ENCODE results near the gene DNM3.

DNM3 gene

DNA sequence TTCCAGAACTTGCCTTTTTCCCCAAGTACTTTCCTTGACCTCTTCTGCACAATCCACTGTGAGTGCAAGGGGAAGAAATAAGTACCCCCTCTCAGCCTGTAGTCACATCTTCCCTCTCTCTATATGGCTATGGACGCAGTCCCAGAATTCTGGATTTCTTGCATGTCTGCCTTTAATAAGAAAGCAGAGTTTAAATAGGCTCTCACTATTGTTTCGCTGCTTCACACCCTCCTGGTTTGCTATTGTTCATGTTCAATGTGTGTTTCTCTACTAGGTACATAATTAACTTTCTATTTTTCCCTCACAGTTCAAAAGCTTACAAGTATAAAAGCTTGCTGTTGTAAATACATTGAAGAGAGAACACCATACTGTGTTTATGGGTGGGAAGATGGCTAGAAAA is 397.7 kb downstream of the DNM3 start:
- DNase-seq (ENCODE audit: low spot score), result no peak
- TF ChIP-seq, protein P1, sequence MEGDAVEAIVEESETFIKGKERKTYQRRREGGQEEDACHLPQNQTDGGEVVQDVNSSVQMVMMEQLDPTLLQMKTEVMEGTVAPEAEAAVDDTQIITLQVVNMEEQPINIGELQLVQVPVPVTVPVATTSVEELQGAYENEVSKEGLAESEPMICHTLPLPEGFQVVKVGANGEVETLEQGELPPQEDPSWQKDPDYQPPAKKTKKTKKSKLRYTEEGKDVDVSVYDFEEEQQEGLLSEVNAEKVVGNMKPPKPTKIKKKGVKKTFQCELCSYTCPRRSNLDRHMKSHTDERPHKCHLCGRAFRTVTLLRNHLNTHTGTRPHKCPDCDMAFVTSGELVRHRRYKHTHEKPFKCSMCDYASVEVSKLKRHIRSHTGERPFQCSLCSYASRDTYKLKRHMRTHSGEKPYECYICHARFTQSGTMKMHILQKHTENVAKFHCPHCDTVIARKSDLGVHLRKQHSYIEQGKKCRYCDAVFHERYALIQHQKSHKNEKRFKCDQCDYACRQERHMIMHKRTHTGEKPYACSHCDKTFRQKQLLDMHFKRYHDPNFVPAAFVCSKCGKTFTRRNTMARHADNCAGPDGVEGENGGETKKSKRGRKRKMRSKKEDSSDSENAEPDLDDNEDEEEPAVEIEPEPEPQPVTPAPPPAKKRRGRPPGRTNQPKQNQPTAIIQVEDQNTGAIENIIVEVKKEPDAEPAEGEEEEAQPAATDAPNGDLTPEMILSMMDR (IDR thresholded peaks at IDR 0.05), result no peak
- H3K4me3 ChIP-seq, result no peak overlapping the region
- no peak overlapping the region for H3K27ac ChIP-seq

DNA sequence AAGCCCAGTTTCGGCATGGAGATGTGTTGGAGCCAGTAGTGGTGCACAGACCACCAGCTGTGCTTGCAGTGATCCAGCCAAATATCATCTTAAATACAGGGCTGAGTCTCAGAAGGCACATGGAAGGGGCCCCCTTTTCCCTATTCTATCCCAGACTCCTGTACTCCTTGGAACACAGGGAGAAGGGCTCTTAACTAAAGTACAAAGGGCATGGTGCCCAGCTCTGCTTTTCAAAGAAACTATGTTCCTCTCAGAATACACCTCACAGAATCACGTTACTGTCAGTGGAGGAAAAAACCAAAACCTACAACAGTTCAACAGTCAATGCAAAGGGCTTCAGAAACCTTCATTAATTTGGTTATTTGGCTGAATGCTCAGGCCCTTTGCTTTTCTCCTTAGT is 398.6 kb downstream of the DNM3 start:
- TF ChIP-seq, protein P1 (IDR thresholded peaks at IDR 0.05), result no peak
- Histone ChIP-seq H3K4me3 (no peak overlapping the region), H3K27ac (no peak overlapping the region)
- no peak for DNase-seq (ENCODE audit: low spot score)

DNA sequence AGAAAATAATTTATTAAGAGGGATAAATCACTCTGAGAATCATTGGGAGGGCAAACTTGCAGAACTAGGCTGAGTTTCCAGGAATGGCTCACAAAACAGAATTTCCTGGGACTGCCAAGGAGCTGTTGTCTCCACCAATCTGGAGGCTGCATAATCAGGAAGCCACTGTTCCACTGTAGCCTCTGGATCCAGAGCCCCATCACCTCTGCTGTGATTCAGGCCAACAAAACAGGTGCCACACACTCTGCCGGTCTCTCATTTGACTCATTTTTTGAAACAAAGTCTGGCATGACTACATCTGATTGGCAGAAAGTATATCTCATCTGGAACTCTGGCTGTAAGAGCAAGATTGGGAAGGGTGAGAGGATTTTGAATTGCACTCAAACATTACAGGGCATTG is 400.2 kb downstream of the DNM3 start:
- TF ChIP-seq, protein P1 (IDR thresholded peaks at IDR 0.05), result no peak
- no peak overlapping the region for H3K27ac ChIP-seq
- H3K4me3 ChIP-seq, result no peak overlapping the region
- no peak for DNase-seq (ENCODE audit: low spot score)

DNA sequence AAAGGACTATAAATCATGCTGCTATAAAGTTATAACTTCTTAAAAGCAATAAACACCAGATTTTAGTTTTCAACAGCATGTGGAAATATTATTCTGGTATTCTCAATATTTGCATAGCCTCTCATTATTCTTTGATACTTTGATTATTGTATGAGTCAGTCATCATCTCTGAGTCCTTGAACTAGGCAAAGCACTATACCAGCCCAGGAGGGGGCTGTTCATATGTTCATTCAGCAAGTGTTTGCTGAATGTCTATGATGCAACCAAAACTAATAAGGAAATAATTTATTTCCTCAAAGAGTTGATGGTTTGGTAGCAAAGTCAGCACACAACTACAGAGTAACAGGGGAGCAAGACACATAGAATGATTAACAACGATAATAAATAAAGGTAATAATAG is 403.6 kb downstream of the DNM3 start:
- no peak for DNase-seq (ENCODE audit: low spot score)
- H3K4me3 ChIP-seq, result no peak overlapping the region
- H3K27ac ChIP-seq, result no peak overlapping the region
- TF ChIP-seq, protein P1 (IDR thresholded peaks at IDR 0.05), result no peak

DNA sequence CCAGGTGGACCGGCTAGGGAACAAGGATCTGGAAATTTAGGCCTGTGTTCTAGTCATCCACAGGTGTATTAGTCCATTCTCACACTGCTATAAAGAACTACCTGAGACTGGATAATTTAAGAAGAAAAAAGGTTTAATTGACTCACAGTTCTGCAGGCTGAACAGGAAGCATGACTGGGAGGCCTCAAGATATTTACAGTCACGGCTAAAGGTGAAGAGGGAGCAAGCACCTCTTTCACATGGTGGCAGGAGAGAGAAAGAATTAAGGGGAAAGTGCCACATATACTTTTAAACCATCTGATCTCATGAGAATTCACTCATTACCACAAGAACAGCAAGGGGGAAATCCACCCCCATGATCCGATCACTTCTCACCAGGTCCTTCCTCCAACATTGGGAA is 404.5 kb downstream of the DNM3 start:
- no peak for DNase-seq (ENCODE audit: low spot score)
- Histone ChIP-seq H3K27ac (no peak overlapping the region), H3K4me3 (no peak overlapping the region)
- TF ChIP-seq, protein P1 (IDR thresholded peaks at IDR 0.05), result no peak

DNA sequence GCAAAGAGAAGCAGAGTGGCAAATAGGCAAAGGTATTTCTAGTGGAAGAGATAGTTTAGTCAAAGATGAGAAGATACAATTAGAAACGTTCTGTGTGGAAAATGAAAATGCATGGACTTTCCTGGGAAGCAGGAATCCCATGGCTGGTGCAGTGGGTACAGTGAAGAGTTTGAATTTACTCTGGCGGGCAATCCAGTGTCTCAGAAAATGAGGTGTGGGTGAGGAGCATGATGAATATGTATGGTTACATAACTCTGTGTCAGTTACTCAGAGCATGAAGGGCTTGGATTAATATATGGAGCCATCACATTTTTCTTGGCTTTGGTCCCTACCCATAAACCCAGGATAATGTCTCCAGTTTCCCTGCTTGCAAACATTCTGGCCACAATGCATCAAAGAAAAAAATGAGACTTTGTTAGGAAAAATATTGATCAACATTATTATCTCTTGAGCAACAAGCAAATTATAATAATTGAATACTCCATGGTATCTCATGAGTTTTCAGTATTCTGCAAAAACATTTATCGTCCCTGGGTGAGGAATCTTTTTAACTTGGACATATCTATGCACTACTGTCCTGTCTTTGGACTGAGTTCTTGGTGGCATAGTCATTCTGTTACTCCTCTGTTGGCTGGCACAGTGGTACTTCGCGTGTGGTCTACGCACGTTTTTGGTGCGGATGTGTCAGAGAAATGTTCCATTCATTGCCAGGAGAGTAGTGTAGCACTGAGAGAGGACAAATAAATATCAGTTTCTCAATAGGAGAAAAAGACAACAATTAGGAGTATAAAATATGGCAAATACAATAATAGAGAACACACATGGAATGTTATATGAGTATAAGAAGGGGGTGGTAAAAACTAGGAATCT is 405.5 kb downstream of the DNM3 start:
- Histone ChIP-seq H3K4me3 (no peak overlapping the region), H3K27ac (no peak overlapping the region)
- no peak for DNase-seq (ENCODE audit: low spot score)
- TF ChIP-seq, protein P1 (IDR thresholded peaks at IDR 0.05), result no peak

DNA sequence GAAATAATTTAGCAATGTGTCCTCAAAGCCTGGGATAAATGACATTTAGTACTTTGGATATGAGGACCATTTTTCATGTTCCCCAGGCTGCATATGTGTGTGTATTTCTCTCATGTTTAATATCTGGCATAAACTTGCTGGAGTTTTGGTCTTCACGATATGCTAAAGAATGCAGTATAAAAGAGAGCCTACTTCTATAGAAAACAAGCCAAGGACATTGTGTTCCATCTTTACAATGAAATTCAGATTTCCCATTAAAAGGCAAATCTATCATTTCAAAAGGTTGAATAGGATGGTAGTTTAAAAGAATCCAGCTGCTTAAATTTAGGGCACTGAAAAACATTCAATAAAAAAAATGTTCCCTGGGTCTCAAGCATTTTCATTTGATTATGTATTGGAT is 410.2 kb downstream of the DNM3 start:
- no peak overlapping the region for H3K4me3 ChIP-seq
- H3K27ac ChIP-seq, result no peak overlapping the region
- TF ChIP-seq, protein P1 (IDR thresholded peaks at IDR 0.05), result no peak
- no peak for DNase-seq (ENCODE audit: low spot score)

Measured in coronary artery (tissue), 2 donors.